GM06990 (cell line): Measurements from ENCODE around the gene ATAD2B.
"Not testable (repeated sequence)": the region's sequence is repeated elsewhere in the genome, so short reads cannot be mapped to it uniquely, and the experiment has no call there.

Experiments
- DNase-seq: peaks from one replicate; pipeline ENCODE4 v3.0.0-alpha.2; 2011; ENCODE audit not compliant: insufficient read length; ENCODE audit errors: extremely low read depth
- H3K27me3 ChIP-seq: replicated peaks from 2 replicates; pipeline ENCODE4 v1.6.0; 2011; ENCODE audit warnings: low read length; ENCODE audit not compliant: control insufficient read depth, insufficient read depth
- H3K36me3 ChIP-seq: 2 replicates; pipeline ENCODE4 v1.5.1; 2011; ENCODE audit warnings: low read length; ENCODE audit not compliant: control insufficient read depth, insufficient read depth
- H3K4me3 ChIP-seq: replicated peaks from 2 replicates; pipeline ENCODE4 v1.5.1; 2011; ENCODE audit warnings: low read depth, mild to moderate bottlenecking, control low read depth, low read length
- CTCF ChIP-seq: IDR thresholded peaks from 2 replicates; pipeline ENCODE4 v1.5.1; 2011; ENCODE audit warnings: low read length, control low read depth, mild to moderate bottlenecking, inconsistent platforms; ENCODE audit not compliant: insufficient read depth, poor library complexity, severe bottlenecking

The ATAD2B gene

GRCh38 chr2:23926750-23927571 is at the start of gene ATAD2B:
Gene ATAD2B (minus strand): TSS chr2:23927123. CDS start chr2:23926770, 353 bp downstream.
- Histone ChIP-seq H3K4me3 (peak within 1 kb of the TSS; percentile 88), H3K36me3 (no peaks in the 10 kb centered on the region), H3K27me3 (no peaks in the 10 kb centered on the region)
- peak; percentile 74 for TF ChIP-seq CTCF
- DNase-seq: peak; percentile 99

GRCh38 chr2:23967846-23968245 is 40.9 kb upstream of the ATAD2B start:
- Histone ChIP-seq H3K27me3 (no peaks in the 10 kb centered on the region), H3K4me3 (no peak overlapping the region), H3K36me3 (no peaks in the 10 kb centered on the region; the same call in 1 of the 2 replicates)
- no peak for TF ChIP-seq CTCF
- DNase-seq: no peak

GRCh38 chr2:23954325-23955014 is 27.5 kb upstream of the ATAD2B start:
- Histone ChIP-seq H3K36me3 (no peaks in the 10 kb centered on the region), H3K27me3 (no peaks in the 10 kb centered on the region), H3K4me3 (no peak overlapping the region)
- TF ChIP-seq CTCF: no peak
- DNase-seq: no peak

- no peak overlapping the region for H3K4me3 ChIP-seq
- no peak for TF ChIP-seq CTCF
- no peaks in the 10 kb centered on the region for H3K27me3 ChIP-seq
- DNase-seq: no peak
- no peaks in the 10 kb centered on the region for H3K36me3 ChIP-seq
These were observed 26.7 kb upstream of the ATAD2B start for GRCh38 chr2:23953625-23954024.

GRCh38 chr2:23952558-23952957 is 25.6 kb upstream of the ATAD2B start:
- not testable (repeated sequence) for H3K4me3 ChIP-seq, H3K36me3 ChIP-seq, H3K27me3 ChIP-seq, DNase-seq

- no peaks in the 10 kb centered on the region for H3K27me3 ChIP-seq
- TF ChIP-seq CTCF: no peak
- H3K36me3 ChIP-seq: no peaks in the 10 kb centered on the region
- no peak for DNase-seq
- H3K4me3 ChIP-seq: no peak overlapping the region
These were observed 20.4 kb upstream of the ATAD2B start for GRCh38 chr2:23947350-23947749.
